ENCODE results near the gene PNPLA7. TPM values are rescaled to one million over a fixed set of nuclear protein-coding genes. Genes with fewer than 3 reads are reported as not detected.
"Not testable (repeated sequence)": the region's sequence is repeated elsewhere in the genome, so short reads cannot be mapped to it uniquely, and the experiment has no call there.

The PNPLA7 gene
- polyA plus RNA-seq, 6 donors from 2014 or later, result 3.0 to 6.5 (median 5.8) TPM

GRCh38 chr9:137456061-137456863 is 93.9 kb downstream of the PNPLA7 start:
- Mint-ChIP-seq H3K4me1 (peaks cover 22 to 25% (median 23%) of the 10 kb centered on the region in 3 donors), H3K4me3 (peak overlapping the region in 6 of 8 donors; percentile 18 to 76 (median 56)), H3K27ac (peak overlapping the region in 2 of 6 donors; percentile 78 to 82)

GRCh38 chr9:137455359-137455991 is 94.7 kb downstream of the PNPLA7 start:
- H3K36me3 Mint-ChIP-seq, result no peaks in the 10 kb centered on the region
- H3K4me1 Mint-ChIP-seq, result peaks cover 23 to 27% (median 26%) of the 10 kb centered on the region in 3 donors
- H3K9me3 Mint-ChIP-seq, result peaks cover 0 to 1% (median 0%) of the 10 kb centered on the region in 7 donors
- peak overlapping the region in 7 of 8 donors; percentile 39 to 85 (median 69) for H3K4me3 Mint-ChIP-seq
- peak overlapping the region in 2 of 6 donors; percentile 42 to 78 for H3K27ac Mint-ChIP-seq
- ATAC-seq (ENCODE audit: low read depth in 2 of 2) (no peak), DNase-seq (no peak)
- no peaks in the 10 kb centered on the region for H3K27me3 Mint-ChIP-seq

More at GRCh38 chr9:137456061-137456863, 93.9 kb downstream of the PNPLA7 start:
- Mint-ChIP-seq H3K9me3 (peaks cover 0 to 1% (median 0%) of the 10 kb centered on the region in 7 donors), H3K36me3 (no peaks in the 10 kb centered on the region), H3K27me3 (no peaks in the 10 kb centered on the region)
- ATAC-seq (ENCODE audit: low read depth in 2 of 2) (no peak), DNase-seq (no peak)

- Mint-ChIP-seq H3K27me3 (no peaks in the 10 kb centered on the region), H3K4me3 (peak overlapping the region; percentile 76 to 89 (median 80)), H3K27ac (peak overlapping the region in 5 of 6 donors; percentile 53 to 94 (median 69)), H3K36me3 (no peaks in the 10 kb centered on the region), H3K4me1 (peaks cover 20 to 26% (median 26%) of the 10 kb centered on the region in 3 donors), H3K9me3 (peaks cover 0 to 1% (median 0%) of the 10 kb centered on the region in 7 donors)
- ATAC-seq (ENCODE audit: low read depth in 2 of 2), result no peak
- DNase-seq, result no peak
Observed at GRCh38 chr9:137454597-137455358, 95.4 kb downstream of the PNPLA7 start.

GRCh38 chr9:137454145-137454596 is 96.0 kb downstream of the PNPLA7 start:
- peak overlapping the region; percentile 43 to 94 (median 64) for H3K27ac Mint-ChIP-seq
- DNase-seq, result peak; percentile 63
- H3K4me3 Mint-ChIP-seq, result peak overlapping the region; percentile 76 to 89 (median 80)
- H3K9me3 Mint-ChIP-seq, result peaks cover 0 to 1% (median 0%) of the 10 kb centered on the region in 7 donors
- peak; percentile 43 to 44 for ATAC-seq (ENCODE audit: low read depth in 2 of 2)
- no peaks in the 10 kb centered on the region for H3K36me3 Mint-ChIP-seq
- H3K4me1 Mint-ChIP-seq, result peaks cover 17 to 26% (median 22%) of the 10 kb centered on the region in 3 donors
- no peaks in the 10 kb centered on the region for H3K27me3 Mint-ChIP-seq

- Mint-ChIP-seq H3K9me3 (peaks cover 0 to 1% (median 0%) of the 10 kb centered on the region in 7 donors), H3K27ac (peak overlapping the region in 5 of 6 donors; percentile 24 to 88 (median 83)), H3K4me3 (peak overlapping the region; percentile 60 to 93 (median 75)), H3K36me3 (no peaks in the 10 kb centered on the region), H3K4me1 (peaks cover 17 to 26% (median 22%) of the 10 kb centered on the region in 3 donors), H3K27me3 (no peaks in the 10 kb centered on the region)
- peak; percentile 64 for DNase-seq
- peak; percentile 81 to 84 for ATAC-seq (ENCODE audit: low read depth in 2 of 2)
Observed at GRCh38 chr9:137453643-137454081, 96.5 kb downstream of the PNPLA7 start.

GRCh38 chr9:137452761-137453642 is 97.2 kb downstream of the PNPLA7 start:
- peaks cover 17 to 26% (median 22%) of the 10 kb centered on the region in 3 donors for H3K4me1 Mint-ChIP-seq
- H3K9me3 Mint-ChIP-seq, result peaks cover 0 to 1% (median 0%) of the 10 kb centered on the region in 7 donors
- peak overlapping the region in 2 of 6 donors; percentile 69 to 84 for H3K27ac Mint-ChIP-seq
- H3K4me3 Mint-ChIP-seq, result peak overlapping the region in 4 of 8 donors; percentile 3 to 89 (median 73)
- no peak for DNase-seq
- no peaks in the 10 kb centered on the region for H3K36me3 Mint-ChIP-seq
- no peaks in the 10 kb centered on the region for H3K27me3 Mint-ChIP-seq
- ATAC-seq (ENCODE audit: low read depth in 2 of 2), result no peak

GRCh38 chr9:137452006-137452760 is 98.0 kb downstream of the PNPLA7 start:
- Mint-ChIP-seq H3K27ac (peak overlapping the region in 2 of 6 donors; percentile 33 to 74), H3K4me3 (peak overlapping the region in 3 of 8 donors; percentile 21 to 85 (median 35)), H3K36me3 (no peaks in the 10 kb centered on the region), H3K27me3 (no peaks in the 10 kb centered on the region), H3K4me1 (peaks cover 17 to 26% (median 24%) of the 10 kb centered on the region in 3 donors), H3K9me3 (peaks cover 0 to 1% (median 0%) of the 10 kb centered on the region in 7 donors)
- DNase-seq (no peak), ATAC-seq (ENCODE audit: low read depth in 2 of 2) (no peak)

- DNase-seq; H3K9me3 Mint-ChIP-seq; ATAC-seq (ENCODE audit: low read depth in 2 of 2); H3K27me3 Mint-ChIP-seq; H3K36me3 Mint-ChIP-seq: not testable (repeated sequence)
- H3K4me3 Mint-ChIP-seq, result peak overlapping the region in 1 of 8 donors; percentile 63
- H3K27ac Mint-ChIP-seq, result peak overlapping the region in 1 of 6 donors; percentile 59
- H3K4me1 Mint-ChIP-seq, result peaks cover 17 to 30% (median 26%) of the 10 kb centered on the region in 3 donors
Observed at GRCh38 chr9:137451264-137452005, 98.8 kb downstream of the PNPLA7 start.

- H3K9me3 Mint-ChIP-seq; DNase-seq; H3K27me3 Mint-ChIP-seq; H3K36me3 Mint-ChIP-seq; ATAC-seq (ENCODE audit: low read depth in 2 of 2): not testable (repeated sequence)
- peak overlapping the region in 2 of 8 donors; percentile 47 to 50 for H3K4me3 Mint-ChIP-seq
- peak overlapping the region in 2 of 6 donors; percentile 27 to 41 for H3K27ac Mint-ChIP-seq
- H3K4me1 Mint-ChIP-seq, result peaks cover 12 to 27% (median 26%) of the 10 kb centered on the region in 3 donors
Observed at GRCh38 chr9:137450539-137451222, 99.5 kb downstream of the PNPLA7 start.

- H3K4me1 Mint-ChIP-seq, result peaks cover 16 to 32% (median 32%) of the 10 kb centered on the region in 3 donors
- no peaks in the 10 kb centered on the region for H3K36me3 Mint-ChIP-seq
- H3K27me3 Mint-ChIP-seq, result peaks cover 0 to 5% (median 0%) of the 10 kb centered on the region in 3 donors
- ATAC-seq (ENCODE audit: low read depth in 2 of 2) (no peak), DNase-seq (no peak)
- H3K9me3 Mint-ChIP-seq, result peaks cover 0 to 1% (median 0%) of the 10 kb centered on the region in 7 donors
- peak overlapping the region in 2 of 6 donors; percentile 26 to 79 for H3K27ac Mint-ChIP-seq
- H3K4me3 Mint-ChIP-seq, result no peak overlapping the region
Observed at GRCh38 chr9:137449931-137450538, 100.2 kb downstream of the PNPLA7 start.

Data from naive B cell (primary cell).